Posterior vena cava (tissue), 2 donors: ENCODE measurements around the gene CDK11B. TPM values are rescaled to one million over a fixed set of nuclear protein-coding genes. Genes with fewer than 3 reads are reported as not detected.
"Not testable (repeated sequence)": the region's sequence is repeated elsewhere in the genome, so short reads cannot be mapped to it uniquely, and the experiment has no call there.

Experiments used
- DNase-seq: peaks from one replicate; pipeline ENCODE4 v3.0.0-alpha.2; 2020; ENCODE audit warnings: low spot score
- intact Hi-C, 2 donors: fragments of 100-400 bp; cut with DNase I; formaldehyde crosslinking; loops; one replicate each; pipeline versions ENCODE4 v1.14.1 to v1.14.2; 2022 to 2023
- total RNA-seq, 2 donors: library from RNA; stranded (reverse); fragmentation: NEBNext Ultra II Directional; extraction: Animal tissue kit (Norgen Biotek cat#: 25700); gene quantifications; one replicate each; pipeline ENCODE4 v1.2.1, GENCODE V29; 2021
- donor health status: DM: yes; HTN: yes; CAD: no.
- donor health status: DM: yes; HTN: yes; CAD: no.

Gene CDK11B
- total RNA-seq, 2 donors from 2014 or later: 19.4 to 24.3 TPM

DNA sequence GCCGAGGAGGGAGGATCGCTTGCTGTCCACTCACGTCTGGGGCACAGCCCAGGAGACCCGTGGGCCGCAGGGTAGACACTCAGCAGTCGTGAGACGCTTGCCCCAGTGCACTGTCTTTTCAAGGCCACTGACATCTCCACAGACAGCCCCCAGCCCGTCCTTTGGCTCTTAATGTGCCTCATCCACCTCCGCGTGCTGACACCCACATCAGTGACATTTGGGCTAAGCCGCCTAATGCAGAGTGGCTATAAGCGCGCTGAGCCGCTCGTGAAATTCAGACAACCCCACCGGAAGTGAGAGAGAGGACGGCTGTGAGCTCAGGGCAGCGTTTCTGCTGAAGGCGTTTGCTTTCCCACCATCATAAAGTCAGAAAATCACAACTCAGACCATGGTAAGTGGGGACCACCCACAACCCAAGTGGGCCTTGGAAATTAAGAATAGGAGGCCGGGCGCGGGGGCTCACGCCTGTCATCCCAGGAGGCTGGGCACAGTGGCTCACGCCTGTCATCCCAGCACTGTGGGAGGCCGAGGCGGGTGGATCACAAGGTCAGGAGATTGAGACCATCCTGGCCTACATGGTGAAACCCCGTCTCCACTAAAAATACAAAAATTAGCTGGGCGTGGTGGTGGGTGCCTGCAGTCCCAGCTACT, 25.4 kb upstream of the CDK11B start:
- DNase-seq: peak; percentile 72
- intact Hi-C loops: no loop called here

DNA sequence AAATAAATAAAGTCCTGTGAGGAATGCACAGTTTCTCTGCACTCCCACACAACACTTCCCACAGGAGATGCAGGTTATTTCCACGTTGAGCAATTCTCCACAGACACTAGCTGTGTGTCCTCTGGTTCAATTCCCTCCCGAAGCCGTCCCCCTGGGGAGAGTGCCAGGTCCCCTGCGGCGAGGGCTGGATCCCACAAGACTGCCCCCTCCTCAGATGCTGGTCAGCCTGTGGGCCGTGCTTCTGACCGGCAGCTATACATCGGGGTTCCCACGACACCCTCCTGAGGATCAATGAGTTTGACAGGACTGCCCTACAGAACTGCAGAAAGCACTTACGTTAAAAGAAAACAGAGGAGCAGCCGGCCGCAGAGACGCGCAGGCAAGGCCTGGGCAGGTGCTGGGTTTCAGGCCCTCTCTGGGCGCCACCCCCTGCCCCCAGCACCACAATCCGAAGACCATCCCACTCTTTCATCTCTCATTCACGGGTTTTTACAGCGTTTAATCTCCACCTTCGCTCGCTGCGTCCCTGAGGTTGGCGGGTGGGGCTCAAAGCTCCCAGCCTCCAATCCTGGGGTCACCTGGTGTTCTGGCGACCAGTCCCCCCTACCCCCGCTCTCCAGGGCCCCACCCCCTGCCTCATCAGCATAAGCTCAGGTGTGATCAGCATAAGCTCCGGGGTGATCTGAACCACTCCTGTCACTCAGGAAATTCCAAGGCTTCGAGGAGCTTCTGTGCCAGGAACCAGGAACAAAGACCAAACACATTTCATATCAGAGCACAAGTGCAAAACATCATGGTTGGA, 24.5 kb upstream of the CDK11B start:
- peak; percentile 37 for DNase-seq

DNA sequence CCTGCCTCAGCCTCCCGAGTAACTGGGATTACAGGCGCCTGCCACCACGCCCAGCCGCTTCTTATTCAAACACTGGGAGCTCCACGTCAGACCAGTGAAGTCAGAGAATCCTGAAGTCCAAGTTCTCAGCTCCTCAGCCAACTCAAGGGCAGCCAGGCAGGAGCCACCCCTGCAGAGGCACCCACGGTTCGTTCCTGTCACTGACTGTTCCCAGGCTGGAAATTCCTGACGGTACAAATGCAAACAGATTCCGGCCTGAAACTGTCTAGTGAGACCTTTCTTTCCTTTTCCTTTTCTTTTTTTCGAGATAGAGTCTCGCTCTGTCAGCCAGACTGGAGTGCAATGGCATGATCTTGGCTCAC, 22.1 kb upstream of the CDK11B start:
- DNase-seq: peak; percentile 49
- intact Hi-C loops: no loop called here

More for the DNA sequence above, 24.5 kb upstream of the CDK11B start:
- intact Hi-C loops: no loop called here

DNA sequence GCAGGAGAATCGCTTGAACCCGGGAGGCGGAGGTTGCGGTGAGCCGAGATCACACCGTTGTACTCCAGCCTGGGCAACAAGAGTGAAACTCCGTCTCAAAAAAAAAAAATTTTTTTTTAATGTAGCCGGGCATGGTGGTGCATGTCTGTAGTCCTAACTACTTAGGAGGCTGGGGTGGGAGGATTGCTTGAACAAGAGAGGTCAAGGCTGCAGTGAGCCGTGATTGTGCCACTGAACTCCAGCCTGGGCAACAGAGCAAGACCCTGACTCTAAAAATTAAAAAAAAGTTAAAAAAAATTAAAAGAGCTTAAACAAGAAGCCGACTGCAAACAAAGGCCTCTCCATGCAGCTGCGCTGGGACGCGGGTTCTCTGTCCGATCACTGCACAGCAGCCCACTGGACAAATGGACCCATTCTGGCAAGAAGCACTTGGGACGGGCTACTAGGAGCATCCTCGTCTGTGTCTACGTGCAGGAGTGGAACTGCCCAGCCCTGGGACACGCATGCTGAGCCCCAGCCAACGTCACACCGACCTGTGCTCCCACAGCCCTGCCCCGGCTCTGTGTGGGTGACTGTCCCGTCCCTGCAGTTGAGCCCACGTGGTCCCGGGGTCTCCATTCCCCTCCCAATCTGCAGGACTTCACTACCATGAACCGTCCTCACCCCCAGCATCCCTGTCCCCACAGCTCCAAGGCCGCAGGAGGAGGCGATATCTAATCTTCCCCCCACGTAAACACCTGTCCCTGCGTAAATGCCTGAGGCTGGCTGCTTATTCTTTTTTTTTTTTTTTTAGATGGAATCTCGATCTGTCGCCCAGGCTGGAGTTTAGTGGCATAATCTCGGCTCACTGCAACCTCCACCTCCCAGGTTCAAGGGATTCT, 21.5 kb upstream of the CDK11B start:
- intact Hi-C loops: no loop called here
- DNase-seq: peak; percentile 34

DNA sequence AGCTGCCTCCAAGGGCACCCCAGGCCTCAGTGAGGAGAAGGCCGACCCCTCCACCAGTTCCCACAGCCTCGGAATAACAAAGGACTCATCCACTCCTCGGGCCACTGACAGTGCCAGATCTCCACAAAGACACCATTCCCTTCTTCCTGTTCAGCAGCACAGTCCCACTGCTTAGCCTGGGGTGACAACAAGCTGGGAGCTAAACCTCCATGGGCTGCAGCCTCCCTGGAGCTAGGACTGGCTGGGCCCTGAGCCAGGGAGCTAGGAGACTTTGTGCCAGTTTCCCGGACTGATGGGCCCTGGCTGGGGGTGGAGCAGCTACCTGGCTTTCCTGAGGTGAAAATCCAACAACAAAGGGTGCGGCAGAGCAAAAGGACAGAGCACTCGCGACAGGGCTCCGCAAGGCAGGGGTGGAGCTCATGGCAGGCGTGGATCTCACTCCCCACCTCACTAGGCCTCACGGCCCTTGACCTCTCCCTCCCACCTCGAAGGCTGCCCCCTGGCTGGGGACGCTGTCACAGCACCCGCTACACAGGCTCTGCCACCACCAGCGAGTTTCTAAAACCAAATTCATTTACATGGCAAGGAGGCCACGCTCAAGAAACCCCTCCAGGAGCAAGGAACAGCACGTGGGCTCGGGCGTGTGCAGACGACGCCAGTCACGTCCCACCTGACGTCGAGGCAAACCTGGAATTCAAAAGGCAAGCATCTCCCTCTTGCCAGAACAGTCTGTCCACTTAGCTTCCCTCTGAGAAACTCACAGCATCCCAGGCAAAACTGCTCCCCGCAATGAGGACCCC, 20.0 kb upstream of the CDK11B start:
- DNase-seq: peak; percentile 73
- intact Hi-C loops: no loop called here

DNA sequence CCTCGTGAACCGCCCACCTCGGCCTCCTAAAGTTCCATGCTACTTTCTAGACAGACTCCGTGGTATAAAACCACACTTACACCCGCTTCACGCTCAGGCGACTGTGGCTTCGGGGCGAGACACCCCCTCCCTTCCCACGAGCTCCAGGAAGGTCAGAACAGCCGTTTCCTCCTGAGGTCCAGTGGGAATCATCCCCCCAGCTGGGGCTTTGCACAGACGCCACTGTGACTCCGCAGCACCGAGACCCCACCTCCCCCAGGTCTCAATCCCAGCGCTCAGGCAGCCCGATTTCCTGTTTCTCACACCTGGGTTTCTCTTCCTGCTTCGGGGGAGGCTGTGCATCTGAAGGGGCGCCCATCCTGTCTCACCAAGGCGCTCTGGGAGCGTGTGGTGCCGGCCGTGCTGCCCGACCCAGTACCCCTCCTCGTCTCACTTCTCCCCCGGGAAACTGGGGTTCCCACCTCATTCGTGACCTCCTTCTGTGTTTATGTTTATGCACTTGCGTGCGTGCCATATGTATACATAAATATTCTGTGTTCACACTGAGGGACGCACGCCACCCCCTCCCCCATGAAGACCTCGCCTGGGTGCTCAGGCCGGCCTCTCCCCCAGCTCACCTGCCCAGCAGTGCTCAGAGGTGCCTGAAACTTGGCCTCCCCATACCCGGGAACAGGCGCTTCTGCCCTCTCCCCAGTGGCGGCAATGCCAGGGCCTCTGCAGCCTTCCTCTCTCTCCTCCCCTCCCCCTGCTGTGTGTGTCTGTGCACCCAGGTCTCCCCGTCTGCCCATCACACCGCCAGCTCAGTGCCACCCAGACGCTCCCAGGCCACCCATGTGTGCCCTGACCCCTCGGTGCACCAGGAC, 19.1 kb upstream of the CDK11B start:
- peak; percentile 67 for DNase-seq
- intact Hi-C loops: no loop called here

DNA sequence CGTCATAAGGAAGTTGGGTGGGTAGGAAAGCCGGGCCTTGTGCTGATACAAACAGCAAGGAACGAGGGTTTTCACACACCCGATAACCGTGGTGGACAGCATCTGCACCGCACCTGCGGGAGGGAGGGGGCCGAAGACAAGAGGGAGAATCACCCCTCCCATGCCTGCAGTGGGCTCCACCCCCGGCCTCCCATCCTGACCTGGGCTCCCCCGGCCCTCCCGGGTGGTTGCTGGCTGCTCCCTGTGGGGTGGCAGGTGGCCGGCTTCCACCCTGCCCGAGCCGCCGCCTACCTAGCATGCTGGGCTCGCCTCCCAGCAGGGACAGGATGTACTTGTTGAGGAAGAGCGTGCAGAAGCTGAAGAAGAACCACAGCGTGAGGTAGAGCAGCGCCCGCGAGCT, 17.3 kb upstream of the CDK11B start:
- intact Hi-C loops, DNase-seq: not testable (repeated sequence)

DNA sequence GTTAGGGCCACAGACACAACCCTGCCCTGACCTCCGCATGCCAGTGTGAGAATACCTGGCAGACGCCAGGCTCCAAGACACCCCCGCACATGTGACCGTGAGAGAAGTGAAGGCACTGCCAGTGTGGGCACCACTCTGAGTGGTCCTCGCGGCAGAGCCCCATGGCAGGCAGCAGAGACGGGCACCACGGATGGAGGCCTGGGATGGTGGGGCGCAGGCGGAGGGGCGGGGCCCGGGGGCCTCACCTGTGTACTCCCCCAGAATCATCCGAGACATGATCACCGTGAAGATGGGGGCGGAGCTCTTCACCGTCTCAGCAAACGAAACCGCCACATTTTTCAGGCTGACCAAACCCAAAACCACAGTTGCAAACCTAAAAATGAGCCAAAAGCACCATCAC, 16.4 kb upstream of the CDK11B start:
- intact Hi-C loops, DNase-seq: not testable (repeated sequence)

DNA sequence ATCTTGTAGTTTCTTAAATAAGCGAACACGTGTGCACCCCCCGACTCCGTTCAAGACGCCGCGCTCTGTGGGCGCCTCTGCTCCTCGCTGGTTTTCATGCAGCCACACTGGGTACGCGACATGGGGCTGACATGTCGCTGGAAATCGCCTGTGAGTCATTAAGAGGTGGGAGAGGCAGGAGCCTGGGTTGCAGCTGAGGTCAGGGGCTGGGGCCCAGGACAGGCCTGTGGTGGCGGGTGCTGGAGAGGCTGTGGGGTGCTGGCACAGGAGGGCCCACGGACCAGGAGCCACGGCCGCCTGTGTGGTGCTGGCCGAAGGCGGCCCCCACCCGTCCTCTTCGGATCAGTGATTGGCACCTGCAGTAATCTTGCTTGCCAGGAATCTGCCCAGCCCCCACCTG, 16.0 kb upstream of the CDK11B start:
- intact Hi-C loops: not testable (repeated sequence)
- peak; percentile 75 for DNase-seq

DNA sequence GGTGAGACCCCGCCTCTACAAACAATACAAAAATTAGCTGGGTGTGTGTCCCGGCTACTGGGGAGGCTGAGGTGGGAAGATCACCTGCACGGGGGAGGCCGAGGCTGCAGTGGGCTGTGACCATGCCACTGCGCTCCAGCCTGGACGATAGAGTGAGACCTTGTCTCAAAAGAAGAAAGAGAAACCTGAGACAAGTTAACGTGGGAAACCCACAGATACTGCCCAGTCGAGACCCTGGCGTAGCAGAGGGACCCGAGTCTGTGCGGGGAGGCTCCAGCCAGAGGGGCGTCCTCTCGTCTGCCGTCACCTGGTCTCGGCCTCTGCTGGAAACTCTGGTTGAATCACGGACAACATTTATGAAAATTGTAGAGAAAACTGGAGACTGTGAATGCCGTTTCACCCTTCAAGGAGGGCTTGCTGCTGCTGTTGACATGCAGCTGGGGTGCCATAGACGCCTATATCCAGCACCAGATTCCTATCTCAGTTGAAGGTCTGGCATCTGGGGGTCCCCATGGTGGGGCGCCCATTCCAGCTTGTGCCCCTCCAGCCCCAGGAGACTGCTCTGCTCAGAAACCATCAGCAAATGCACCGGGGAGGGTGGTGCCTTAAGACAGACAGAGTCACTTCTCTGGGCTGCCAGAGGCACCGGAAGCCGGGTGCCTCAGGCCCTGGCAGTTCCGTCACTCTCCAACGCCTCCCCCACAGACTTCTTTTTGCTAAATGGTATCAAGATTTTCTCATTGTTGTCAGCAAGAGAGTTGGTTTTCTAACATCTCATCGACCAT, 13.6 kb upstream of the CDK11B start:
- peak; percentile 61 for DNase-seq
- intact Hi-C loops: no loop called here

DNA sequence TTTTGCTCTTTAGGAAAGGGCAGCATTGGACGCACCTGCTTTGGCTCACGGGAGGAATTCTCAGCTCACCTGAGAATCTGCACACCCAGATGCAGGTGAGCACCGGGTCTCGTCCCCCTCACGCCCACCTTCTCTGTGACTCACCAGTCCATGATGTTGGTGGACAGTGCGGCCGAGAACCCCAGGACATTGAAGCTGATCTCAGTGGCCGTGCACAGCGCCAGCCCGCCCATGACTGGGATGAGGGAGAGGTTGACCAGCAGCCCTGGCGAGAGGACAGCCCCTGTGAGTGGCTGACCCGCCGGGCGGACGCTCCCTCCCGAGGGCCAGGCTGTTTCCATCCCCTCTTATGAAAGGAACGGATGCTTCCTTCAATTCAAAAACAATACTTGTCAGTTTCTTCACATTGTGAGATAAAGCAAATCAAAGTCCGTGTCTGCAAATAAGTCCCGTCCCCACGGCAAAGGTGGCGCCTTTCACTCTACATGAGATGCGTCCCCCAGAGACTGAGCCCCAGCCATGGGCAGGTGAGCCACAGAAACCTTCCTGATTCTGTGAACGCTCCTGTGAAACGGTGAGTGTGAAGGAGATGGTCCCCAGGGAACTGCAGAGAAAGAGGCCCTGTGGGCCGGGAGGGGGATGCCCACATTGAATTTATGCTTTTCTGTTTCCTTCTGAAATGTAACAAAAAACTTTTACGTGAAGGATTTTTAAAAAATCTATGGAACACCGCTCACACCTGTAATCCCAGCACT, 12.7 kb upstream of the CDK11B start:
- intact Hi-C loops: no loop called here
- peak; percentile 76 for DNase-seq

DNA sequence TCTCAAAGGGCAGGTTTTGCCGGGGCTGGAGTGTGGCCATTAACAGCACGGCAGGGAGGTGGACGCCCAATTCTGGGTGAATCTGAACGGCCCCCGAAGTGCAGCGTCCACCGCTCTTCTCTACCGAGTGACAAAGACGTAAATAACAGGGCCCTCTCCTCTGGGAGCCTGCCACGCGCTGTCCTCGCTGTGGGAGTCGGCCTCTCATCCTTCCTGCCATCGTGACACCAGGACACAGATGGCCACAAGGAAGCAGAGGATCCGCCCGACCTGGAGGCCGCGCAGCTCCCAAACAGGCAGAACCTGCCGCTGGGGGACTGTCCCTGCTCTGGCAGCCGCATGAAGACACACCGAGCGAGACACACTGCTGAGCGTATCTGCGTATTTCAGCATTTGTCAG, 12.1 kb upstream of the CDK11B start:
- peak; percentile 51 for DNase-seq
- intact Hi-C loops: no loop called here

DNA sequence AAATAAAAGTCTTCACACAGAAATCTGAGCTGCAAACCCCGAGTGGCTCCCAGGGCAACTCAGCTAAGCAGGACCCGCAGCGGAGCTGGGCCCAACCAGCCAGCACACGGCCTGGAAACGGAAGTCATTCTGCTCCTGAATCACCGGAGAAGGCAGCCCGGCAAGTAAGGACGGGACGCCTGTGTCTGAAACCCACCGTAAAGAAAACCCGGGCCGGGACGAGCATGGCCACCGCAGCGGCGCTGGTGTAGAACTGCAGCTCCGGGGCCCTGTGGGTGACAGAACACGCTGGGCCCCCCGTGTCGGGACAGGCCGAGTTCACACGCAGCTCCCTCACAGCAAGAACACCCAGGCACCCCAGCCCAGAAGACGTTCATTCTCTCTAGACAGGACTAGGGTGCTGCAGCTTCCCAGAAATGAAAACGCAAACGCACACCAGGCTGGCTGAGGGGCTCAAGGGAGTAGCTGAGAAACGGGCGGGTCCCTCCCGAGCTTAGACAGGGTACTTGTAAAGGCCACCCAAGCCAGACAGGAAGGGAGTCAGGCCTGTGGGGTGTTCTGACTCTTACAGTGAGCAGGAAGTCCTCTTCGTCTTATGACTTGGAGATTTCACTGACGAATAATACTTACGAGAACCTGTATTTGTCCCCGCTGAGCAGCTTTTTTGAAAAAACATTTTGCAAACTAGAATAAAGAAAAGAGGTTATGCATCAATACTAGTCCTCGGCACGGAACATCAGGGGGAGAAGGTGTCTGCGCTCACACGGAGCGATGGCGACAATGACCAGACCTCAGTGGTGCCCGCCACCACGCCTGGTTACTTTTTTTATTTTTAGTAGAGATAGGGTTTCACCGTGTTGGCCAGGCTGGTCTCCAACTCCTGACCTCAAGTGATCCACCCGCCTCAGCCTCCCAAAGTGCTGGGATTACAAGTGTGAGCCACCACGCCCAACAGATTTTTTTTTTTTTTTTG, 10.9 kb upstream of the CDK11B start:
- DNase-seq: peak; percentile 64

DNA sequence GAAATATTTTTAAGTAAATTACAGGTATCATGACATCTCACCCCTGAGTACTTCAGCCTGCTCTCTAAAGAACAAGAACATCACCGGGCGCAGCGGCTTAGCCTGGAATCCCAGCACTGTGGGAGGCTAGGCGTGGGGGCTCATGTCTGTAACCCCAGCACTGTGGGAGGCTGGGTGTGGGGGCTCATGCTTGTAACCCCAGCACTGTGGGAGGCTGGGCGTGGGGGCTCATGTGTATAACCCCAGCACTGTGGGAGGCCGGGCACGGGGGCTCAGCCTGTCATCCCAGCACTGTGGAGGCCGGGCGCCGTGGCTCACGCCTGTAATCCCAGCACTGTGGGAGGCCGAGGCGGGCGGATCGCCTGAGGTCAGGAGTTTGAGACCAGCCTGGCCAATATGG, 7.7 kb upstream of the CDK11B start:
- intact Hi-C loops: no loop called here
- DNase-seq: no peak

More for the DNA sequence above, 10.9 kb upstream of the CDK11B start:
- intact Hi-C loops: no loop called here

DNA sequence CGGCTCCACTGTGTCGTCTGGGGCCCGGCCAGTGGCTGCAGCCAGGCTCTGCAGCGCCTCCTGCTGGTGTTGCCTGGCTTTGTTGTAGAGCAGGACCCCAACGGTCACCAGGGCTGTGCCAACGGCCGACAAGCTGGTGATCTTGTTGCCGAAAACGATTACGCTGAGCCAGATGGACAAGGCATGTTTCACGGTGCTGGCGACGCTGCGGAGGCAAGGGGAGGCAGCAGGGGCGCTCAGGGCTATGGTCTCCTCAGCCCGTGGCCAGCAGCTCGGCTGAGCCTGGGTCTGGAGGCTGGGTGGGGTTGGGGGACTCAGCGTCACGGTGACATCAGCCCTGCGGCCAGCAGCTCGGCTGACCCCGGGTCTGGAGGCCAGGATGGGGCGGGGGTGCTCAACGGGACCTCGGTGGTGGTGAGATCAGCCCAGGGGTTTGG, 7.0 kb upstream of the CDK11B start:
- intact Hi-C loops: no loop called here
- no peak for DNase-seq
